ENCODE data around the gene FKBP1C.

GRCh38 chr6:63224179-63224578 is 12.9 kb downstream of the FKBP1C start:
- TF ChIP-seq CTCF (IDR thresholded peaks at IDR 0.05) (no peak), POLR2A (IDR thresholded peaks at IDR 0.05) (no peak)

All from heart left ventricle (tissue), 13 donors.